ENCODE measurements around the gene LRRC27.

LRRC27 gene

GRCh38 chr10:132301371-132302330 lies 30.3 kb upstream of the LRRC27 start:
- no peak for DNase-seq (ENCODE audit: low read depth)

- no peak for DNase-seq (ENCODE audit: low read depth)
Measured at GRCh38 chr10:132302421-132303310, 29.3 kb upstream of the LRRC27 start.

- DNase-seq (ENCODE audit: low read depth), result no peak
Measured at GRCh38 chr10:132303361-132304115, 28.5 kb upstream of the LRRC27 start.

- DNase-seq (ENCODE audit: low read depth), result no peak
Measured at GRCh38 chr10:132304756-132305509, 27.1 kb upstream of the LRRC27 start.

GRCh38 chr10:132305654-132306342 lies 26.2 kb upstream of the LRRC27 start:
- no peak for DNase-seq (ENCODE audit: low read depth)

GRCh38 chr10:132306343-132306685 lies 25.7 kb upstream of the LRRC27 start:
- no peak for DNase-seq (ENCODE audit: low read depth)

- DNase-seq (ENCODE audit: low read depth), result no peak
Measured at GRCh38 chr10:132306864-132307751, 24.9 kb upstream of the LRRC27 start.

- peak; percentile 89 for DNase-seq (ENCODE audit: low read depth)
Measured at GRCh38 chr10:132307823-132308586, 24.0 kb upstream of the LRRC27 start, which contains the start of gene STK32C. Gene STK32C (minus strand): TSS chr10:132307950. CDS start chr10:132307833, 117 bp downstream.

- DNase-seq (ENCODE audit: low read depth), result no peak
Measured at GRCh38 chr10:132308587-132309470, 23.2 kb upstream of the LRRC27 start.

GRCh38 chr10:132309471-132309865 lies 22.5 kb upstream of the LRRC27 start:
- no peak for DNase-seq (ENCODE audit: low read depth)

- DNase-seq (ENCODE audit: low read depth), result no peak
Measured at GRCh38 chr10:132309879-132310591, 22.0 kb upstream of the LRRC27 start.

- DNase-seq (ENCODE audit: low read depth), result no peak
Measured at GRCh38 chr10:132310701-132311337, 21.2 kb upstream of the LRRC27 start.

- no peak for DNase-seq (ENCODE audit: low read depth)
Measured at GRCh38 chr10:132311338-132311939, 20.6 kb upstream of the LRRC27 start.

GRCh38 chr10:132313305-132313704 lies 18.7 kb upstream of the LRRC27 start:
- no peak for DNase-seq (ENCODE audit: low read depth)

- DNase-seq (ENCODE audit: low read depth), result no peak
Measured at GRCh38 chr10:132313865-132314264, 18.1 kb upstream of the LRRC27 start.

- DNase-seq (ENCODE audit: low read depth), result no peak
Measured at GRCh38 chr10:132314336-132314735, 17.7 kb upstream of the LRRC27 start.
